ENCODE results near the gene GLTP.

DNA sequence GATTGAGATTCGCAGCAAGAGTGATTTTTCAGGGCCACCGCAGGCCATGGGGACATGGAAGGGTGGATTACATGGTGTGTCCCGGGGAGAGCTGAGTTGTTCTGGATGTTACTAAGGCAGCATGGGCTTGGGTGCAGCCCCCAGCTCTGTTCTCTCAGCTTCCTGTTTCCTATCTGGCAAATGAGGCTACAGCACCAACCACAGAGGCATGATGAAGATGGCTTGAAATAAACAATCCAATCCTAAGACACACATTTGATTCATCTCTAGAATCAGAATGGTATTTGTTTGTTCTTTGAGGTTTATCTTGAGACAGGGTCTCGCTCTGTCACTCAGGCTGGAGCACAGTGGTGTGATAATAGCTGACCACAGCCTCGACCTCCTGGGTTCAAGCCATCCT, 21.6 kb downstream of the GLTP start:
- TF ChIP-seq, protein P1, sequence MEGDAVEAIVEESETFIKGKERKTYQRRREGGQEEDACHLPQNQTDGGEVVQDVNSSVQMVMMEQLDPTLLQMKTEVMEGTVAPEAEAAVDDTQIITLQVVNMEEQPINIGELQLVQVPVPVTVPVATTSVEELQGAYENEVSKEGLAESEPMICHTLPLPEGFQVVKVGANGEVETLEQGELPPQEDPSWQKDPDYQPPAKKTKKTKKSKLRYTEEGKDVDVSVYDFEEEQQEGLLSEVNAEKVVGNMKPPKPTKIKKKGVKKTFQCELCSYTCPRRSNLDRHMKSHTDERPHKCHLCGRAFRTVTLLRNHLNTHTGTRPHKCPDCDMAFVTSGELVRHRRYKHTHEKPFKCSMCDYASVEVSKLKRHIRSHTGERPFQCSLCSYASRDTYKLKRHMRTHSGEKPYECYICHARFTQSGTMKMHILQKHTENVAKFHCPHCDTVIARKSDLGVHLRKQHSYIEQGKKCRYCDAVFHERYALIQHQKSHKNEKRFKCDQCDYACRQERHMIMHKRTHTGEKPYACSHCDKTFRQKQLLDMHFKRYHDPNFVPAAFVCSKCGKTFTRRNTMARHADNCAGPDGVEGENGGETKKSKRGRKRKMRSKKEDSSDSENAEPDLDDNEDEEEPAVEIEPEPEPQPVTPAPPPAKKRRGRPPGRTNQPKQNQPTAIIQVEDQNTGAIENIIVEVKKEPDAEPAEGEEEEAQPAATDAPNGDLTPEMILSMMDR (conservative IDR thresholded peaks at IDR 0.05 in 1 of 2, IDR thresholded peaks at IDR 0.05 in 1 of 2; ENCODE audit: extremely low read depth in 1 of 2, insufficient read depth in 1 of 2, low read depth in 1 of 2, low read length in 2 of 2): no peak
- no peak for TF ChIP-seq EZH2 (IDR thresholded peaks at IDR 0.05; ENCODE audit: borderline replicate concordance, low read length)

Measured in mammary epithelial cell (primary cell).